HK-2 (cell line): ENCODE measurements around the gene ATP5ME.

Experiments
- DNase-seq: peaks from one replicate; pipeline ENCODE4 v3.0.0-alpha.2; 2018; ENCODE audit not compliant: unreplicated experiment

The ATP5ME gene

GRCh38 chr4:622996-623913 is 50.8 kb downstream of the ATP5ME start:
- no peak for DNase-seq
